GM21576 (cell line): ENCODE measurements around the gene CFAP97D2.
"Not testable (repeated sequence)": the region's sequence is repeated elsewhere in the genome, so short reads cannot be mapped to it uniquely, and the experiment has no call there.

ENCODE experiments used
- ATAC-seq: cut with Tn5 transposase; IDR thresholded peaks from one replicate; pipeline ENCODE4 v1.9.1; 2021; ENCODE audit warnings: mild to moderate bottlenecking, moderate library complexity; ENCODE audit not compliant: unreplicated experiment

Gene CFAP97D2

DNA sequence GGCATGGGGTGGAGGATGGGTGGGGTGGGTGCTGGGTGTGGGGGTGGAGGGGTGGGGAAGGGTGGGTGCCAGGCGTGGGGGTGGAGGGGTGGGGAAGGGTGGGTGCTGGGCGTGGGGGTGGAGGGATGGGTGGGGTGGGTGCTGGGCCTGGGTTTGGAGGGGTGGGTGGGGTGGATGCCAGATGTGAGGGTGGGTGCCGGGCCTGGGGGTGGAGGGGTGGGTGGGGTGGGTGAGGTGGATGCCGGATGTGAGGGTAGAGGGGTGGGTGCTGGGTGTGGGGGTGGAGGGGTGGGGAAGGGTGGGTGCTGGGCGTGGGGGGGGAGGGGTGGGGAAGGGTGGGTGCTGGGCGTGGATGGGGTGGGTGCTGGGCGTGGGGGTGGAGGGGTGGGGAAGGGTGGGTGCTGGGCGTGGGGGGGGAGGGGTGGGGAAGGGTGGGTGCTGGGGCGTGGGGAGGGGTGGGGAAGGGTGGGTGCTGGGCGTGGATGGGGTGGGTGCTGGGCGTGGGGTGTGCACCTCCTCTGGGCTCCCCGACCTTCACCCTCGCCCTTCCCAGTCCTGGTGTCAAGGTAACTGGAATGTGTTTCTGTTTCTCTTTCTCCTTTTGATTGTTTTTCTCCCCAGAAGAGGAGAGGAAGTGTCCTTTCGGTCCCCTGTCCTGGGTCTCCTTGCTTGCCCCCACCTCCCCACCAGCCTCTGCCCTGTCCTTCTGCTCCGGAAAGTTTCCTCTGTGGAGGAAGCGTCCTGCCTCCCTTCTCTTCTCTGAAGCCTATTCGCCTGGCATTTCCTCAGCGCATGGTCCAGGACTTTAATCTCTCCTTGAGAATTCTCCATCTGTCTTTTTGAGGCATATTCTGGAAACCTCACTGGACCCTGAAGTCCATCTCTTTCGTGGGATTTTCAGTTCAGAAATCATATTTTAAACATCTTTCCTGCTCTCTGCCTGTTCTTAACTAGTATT is 22.9 kb upstream of the CFAP97D2 start:
- no peak for ATAC-seq

DNA sequence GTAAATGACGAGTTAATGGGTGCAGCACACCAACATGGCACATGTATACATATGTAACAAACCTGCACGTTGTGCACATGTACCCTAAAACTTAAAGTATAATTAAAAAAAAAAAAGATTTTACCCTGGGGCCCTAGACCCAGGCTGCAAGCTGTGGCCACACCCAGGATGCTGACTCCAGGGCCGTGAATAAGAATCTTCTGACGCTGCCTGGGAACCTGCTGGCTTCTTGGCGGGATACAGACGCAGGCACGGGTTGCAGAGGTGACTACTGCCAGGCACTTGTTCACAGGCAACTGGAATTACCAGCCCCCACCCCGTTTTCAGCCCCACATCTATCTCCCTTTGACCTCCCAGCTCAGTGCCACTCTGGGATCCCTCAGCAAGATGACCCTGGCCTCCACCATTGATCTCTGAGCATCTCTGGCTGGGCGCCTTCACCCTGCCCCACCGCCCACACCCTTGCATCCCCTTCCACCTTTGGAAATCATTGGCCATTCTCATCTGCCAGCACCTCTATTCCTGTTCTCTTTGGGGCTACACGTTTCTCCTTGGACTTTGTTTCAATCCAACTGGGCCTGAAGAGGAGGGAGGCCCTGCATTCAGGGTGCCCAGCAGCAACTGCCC is 21.1 kb upstream of the CFAP97D2 start:
- ATAC-seq, result no peak

DNA sequence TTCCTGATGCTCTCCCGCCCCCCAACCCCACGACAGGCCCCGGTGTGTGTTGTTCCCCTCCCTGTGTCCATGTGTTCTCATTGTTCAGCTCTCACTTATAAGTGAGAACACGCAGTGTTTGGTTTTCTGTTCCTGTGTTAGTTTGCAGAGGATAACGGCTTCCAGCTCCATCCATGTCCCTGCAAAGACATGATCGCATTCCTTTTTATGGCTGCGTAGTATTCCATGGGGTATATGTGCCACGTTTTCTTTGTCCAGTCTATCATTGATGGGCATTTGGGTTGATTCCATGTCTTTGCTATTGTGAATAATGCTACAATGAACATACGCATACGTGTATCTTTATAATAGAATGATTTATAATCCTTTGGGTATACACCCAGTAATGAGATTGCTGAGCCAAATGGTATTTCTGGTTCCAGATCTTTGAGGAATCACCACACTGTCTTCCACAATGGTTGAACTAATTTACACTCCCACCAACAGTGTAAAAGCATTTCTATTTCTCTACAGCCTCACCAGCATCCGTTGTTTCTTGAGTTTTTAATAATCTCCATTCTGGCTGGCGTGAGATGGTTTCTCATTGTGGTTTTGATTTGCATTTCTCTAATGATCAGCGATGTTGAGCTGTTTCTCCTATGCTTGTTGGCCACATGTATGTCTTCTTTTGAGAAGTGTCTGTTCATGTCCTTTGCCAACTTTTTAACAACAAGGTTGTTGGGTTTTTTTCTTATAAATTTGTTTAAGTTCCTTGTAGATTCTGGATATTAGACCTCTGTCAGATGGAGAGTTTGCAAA is 20.0 kb upstream of the CFAP97D2 start:
- ATAC-seq, result not testable (repeated sequence)

DNA sequence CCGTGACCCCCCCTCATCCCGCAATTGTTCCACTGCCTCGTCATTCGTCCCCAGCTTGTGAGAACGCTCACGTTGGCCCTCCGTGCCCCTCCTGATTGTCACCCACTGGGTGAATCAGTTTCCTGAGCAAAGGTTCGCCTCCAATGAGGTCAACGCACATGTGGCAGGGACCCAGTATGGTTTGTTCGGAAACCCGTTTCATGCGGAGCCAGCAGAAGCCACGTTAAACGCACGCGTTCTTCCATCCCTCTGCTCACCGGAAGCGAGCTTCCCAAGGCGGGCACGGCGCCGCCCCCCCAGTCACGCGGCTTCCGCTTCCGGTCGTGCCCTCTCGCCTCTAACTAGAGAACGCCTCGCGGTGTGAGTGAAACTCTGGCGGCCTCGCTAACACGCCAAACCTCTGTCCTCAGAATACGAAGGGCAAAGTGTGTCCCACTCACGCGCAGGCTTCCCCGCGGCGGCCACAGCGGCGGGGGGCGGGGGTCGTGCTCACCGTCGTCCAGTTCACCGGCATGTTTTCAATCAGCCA is 18.0 kb upstream of the CFAP97D2 start:
- ATAC-seq, result no peak

DNA sequence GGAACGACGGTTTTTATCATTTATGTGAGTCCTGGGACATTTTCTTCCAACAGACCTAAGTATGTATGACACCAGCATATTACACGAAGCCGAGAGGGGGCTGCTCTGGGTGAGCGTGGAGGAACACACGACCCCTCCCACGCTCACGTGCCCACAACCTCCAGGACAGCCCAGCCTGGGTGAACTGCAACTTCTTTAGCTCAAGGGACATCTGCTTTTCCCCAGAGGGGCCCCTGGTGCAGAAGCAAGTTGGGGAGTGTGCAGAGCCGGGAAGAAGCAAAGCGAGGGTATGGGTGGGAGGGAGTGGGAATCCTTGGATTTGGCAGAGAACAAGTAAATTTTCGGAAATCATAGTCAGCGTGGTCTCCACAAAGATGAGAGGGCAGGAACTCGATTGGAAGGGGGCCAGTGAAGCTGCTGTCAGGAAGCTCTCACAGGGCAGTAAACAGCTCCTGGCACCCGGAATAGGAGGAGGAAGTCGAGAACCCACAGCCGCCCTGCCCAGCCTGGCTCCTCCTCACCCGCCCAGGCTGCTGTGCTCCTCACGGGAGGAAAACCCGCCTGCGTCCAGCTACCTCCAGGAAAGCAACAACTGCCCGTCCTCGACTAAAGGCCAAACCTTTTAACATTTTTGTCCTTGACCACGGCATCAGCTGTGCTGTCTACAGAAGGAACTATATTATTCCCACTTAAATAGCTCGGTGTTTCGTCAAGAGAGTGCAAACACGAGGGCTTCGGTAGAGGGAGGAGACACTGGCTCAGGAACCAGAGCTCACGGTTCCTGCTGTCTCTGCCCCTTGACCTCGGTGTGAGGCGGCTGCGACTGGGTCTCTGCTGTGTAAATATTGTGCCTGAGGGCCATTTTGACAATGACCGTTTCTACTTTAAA is 17.2 kb upstream of the CFAP97D2 start:
- ATAC-seq, result no peak

DNA sequence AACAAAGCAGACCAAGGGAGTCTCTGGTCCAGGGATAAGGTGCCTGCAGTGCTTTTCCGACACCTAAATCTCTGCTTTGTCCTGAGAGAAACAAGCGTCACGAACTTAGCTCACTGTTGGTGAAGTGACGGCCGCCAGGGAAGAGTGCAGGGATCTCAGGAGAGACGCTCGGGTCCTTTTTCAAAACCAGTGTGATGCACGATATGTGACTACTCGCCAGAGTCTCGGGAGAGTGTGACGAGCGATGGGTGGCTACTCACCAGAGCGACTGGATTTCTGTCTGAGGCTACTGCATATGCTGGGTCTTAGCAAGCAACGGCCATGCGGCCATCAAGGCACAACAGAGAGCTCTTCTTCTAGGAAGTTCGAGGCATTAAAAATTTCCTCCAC is 16.5 kb upstream of the CFAP97D2 start:
- ATAC-seq, result no peak

DNA sequence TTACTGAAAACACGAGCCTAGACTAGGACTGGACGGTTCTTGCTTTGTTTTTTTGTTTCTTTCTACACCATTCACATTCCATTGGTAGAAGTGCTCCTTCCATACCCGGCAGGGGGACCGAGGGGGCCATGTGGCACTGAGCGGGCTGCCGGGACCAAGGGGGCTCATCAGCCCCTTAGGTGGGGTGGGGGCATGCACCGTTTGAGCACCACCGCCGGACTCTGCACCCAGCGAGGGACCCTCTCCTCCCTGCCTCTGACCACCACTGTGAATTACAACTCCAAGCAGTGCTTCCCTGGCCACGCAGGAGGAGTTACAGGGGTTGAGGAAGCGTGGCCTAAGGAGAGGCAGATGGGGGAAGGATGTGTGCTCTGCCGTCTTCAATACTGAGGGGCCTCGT is 15.0 kb upstream of the CFAP97D2 start:
- no peak for ATAC-seq

DNA sequence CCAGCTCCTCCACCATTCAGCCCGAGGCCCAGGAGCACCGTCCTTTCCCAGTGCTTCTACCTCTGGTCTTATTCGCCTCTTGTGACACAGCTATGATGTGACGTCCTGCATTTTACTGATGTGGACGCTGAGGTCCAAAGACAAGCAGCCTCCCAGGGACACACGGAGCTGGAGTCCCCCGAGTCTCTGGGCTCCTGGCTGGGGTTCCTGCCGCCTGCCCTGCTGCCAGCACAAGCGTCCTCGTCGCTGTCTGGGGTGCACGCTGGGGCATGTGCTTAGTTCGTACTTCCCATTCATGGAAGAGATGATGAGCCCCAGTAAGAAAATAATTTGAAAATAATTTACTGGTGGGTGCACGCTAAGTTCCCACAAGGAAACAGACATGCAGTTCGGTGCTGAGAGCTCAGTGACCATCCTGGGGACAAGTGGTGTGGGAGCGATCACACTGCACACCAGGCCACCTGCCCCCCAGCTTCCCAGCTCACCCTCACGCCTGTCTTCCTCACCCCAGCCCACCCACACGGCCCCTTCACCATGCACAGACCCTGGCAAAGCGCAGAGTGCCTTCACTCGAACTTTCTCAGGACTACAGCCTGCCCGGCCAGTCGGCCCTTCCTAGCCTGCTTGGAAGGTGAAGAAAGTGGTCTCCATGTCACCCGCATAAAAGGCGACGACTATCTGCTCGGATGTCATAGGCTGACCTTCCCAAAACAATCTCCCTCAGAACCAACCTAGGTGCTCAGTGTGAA is 14.2 kb upstream of the CFAP97D2 start:
- ATAC-seq, result no peak

DNA sequence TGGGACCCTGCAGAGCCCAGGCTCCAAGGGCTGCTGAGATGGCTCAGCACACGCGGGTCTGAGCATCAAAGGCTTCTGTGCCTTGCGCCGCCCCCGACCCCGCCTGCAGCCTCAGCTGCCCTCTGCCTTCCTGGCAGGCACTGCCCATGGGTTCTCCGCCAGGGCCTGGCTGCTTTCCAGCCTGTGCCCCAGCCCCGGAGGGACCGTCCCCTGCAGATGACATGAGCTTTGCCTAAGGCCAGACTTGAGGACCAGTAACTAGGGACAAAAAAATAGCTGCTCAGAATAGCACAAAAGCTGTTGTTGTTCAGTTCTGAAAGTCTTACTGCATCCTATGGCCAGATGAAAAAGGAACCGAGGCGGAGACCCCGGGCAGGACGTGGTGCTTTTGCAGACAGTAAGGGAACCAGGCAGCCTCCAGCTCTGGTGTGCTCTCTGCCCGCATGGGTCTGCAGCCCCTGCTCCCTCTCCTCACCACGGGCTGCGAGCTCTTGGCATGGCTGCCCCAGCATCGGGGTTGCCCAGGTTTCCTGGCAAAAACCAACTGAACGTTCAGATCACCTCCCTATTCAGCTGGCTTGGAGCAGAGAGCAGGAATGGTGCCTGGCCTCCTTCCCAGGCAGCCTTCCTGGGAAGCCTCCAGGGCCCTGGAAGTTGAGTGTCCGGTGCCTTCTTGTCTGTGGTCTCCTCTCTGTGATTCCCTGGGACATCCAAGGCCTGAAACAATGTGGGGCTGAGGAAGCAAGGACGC is 12.5 kb upstream of the CFAP97D2 start:
- no peak for ATAC-seq

DNA sequence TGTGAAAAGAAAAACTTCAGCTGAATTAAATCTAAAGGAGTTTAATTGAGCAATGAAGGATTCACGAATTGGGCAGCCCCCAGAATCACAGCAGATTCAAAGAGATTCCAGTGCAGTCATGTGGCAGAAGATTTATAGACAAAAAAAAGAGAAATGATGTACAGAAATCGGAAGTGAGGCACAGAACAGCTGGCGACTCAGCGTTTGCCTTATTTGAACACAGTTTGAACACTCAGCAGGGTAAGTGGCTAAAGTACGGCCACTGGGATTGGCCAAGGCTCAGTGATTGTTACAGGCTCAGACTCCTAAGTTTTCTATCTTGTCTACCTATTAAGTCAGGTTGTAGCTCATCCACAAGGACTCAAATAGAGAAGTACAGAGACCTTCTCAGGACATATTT is 11.6 kb upstream of the CFAP97D2 start:
- ATAC-seq, result no peak

DNA sequence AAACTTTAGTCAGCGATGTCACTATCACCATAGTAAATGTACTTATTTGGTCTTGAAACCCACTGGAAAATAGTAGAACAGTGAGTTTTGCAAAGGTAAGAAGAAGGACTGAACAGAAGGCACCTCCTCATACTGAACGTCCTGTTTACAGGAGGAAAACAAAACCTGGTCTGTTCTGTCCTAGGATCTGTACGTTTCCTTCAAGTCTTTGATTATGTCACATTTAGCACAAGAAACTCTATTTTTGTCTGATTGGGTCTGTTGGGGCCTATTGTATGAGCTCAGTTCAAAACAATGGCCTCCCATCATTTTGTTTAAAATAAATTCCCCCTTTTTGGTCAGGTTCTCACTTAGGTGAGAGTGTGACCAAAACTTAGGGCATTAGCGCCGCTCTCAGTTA is 11.2 kb upstream of the CFAP97D2 start:
- ATAC-seq, result no peak

DNA sequence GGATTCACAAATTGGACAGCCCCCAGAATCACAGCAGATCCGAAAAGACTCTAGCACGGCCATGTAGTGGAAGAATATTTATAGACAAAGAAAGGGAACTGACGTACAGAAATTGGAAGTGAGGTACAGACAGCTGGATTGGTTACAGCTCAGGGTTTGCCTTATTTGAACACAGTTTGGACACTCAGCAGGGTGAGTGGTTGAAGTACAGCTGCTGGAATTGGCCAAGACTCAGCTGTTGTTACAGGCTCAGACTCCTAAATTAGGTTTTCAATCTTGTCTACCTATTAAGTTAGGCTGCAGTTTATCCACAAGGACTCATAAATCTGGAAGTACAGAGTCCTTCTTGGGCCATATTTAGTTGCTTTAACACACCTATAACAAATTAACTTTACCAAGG is 5.8 kb upstream of the CFAP97D2 start:
- no peak for ATAC-seq

DNA sequence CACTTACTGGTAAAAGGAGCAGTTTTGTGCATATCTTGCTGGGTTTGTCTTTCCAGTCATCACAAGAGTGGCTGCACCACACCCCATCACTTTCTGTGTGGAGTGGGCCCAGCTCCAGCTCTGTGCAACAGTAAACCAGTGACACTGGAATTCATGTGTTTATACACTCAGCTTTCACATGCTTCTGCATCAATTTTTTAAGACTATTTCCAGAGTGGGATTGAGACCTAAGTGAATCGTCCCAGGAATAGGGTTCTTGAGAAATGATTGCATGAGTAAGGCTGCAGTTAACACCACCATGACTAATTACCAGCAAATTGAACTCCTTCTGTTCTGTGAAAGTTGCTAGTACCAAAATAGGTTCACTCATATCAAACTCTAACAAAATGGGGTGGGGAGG is 5.3 kb upstream of the CFAP97D2 start:
- ATAC-seq, result no peak

DNA sequence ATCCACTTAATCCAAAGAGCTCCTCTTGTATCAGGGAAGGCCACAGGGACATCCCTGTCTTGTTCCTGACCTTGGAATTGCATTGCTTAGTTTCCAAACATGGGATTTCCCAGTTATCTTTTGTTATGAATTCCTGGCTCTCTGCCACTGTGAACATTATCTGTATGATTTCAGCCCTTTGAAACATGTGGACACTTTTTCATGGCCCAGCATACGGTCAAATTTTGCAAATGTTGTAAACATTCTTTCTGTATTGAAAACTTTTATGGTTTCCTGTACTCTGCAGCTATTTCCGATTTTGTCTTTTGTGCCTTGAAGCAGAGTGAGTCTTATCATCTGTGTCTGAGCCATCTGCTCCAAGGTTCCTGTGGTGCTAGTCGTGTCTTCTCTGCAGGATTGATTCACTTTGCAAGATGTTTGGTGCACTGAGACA is 4.5 kb upstream of the CFAP97D2 start:
- no peak for ATAC-seq

DNA sequence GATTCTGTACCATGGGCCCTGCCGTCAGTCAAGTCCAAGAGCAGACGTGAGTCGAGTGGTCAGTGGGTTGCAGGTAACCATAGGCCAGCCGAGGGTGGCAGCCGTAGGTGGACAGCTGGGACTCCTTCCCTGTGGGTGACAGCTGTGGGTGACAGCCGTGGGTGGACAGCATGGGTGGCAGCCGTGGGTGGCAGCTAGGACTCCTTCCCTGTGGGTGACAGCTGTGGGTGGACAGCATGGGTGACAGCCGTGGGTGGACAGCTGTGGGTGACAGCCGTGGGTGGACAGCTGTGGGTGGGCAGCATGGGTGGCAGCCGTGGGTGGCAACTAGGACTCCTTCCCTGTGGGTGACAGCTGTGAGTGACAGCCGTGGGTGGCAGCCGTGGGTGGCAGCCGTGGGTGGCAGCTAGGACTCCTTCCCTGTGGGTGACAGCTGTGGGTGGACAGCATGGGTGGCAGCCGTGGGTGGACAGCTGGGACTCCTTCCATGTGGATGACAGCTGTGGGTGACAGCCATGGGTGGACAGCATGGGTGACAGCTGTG is 2.6 kb upstream of the CFAP97D2 start:
- ATAC-seq, result not testable (repeated sequence)

DNA sequence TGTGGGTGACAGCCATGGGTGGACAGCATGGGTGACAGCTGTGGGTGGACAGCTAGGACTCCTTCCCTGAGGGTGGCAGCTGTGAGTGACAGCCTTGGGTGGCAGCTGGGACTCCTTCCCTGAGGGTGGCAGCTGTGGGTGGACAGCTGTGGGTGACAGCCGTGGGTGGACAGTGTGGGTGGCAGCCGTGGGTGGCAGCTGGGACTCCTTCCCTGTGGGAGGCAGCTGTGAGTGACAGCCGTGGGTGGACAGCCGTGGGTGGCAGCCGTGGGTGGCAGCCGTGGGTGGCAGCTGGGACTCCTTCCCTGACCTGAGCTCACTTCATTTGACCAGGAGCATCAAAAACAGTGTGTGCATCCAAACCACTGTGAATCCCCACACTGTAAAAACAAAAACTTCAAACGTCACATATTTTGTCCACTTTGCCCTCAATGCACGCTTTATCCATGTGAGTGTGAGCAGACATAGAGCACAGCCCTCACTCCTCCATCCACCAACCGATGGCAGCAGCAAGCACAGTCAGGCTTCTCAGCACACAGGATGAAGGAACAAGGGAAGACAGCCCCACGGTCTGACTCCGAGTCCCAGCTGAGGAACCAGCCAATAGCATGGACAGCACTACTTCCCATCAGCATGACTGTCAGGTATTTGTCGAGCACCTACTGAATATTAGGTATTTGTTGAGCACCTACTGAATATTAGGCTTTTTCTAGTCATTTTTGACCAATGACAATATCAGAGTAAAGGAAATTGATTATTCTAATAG is 1.6 kb upstream of the CFAP97D2 start:
- no peak for ATAC-seq

DNA sequence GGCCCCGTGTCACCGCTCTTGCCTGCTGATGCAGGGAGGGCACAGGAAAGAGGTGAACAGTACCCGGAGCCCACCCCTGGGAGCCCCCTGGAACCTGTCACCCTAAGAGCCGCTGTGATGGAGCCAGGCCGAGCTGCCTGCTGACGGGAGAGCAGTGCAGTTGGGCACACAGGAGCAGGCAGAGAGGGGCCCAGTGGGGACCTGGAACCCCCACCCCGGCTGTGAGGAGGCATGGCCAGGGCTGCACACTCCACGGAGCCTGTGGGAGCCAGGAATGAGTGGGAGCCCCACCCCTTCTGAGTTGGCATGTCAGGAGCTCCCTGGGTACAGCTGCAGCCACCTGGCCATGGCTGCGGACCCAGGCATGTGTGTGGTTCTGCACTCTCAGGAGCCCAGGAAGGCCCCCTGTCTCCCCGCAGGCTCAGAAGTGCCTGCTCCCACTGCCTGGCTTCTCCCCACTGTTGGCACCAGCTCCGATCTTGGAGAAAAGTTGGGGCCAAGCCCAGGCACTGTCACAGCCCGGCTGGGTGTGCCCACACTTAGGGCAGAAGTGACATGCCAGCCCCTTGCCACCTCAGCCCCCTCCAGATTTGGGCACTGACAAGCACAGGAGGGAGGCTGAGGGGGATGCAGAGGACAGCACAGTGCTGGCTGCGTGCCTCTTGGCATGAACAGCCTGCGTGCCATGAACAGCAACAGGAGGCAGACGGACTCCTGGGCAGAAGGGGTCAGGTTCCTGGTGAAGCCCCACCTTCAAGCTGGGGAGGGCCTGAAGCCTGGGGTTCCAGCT is 6.3 kb downstream of the CFAP97D2 start:
- ATAC-seq, result no peak
